TTC549 (cell line): ENCODE results near the gene ATXN2.
"Not testable (repeated sequence)": the region's sequence is repeated elsewhere in the genome, so short reads cannot be mapped to it uniquely, and the experiment has no call there.

Experiments used
- FAIRE-seq: peaks from 2 replicates; lab custom pipeline; 2012; peaks lifted over from hg19 to GRCh38; lab: Jason Lieb, UNC

Gene ATXN2

GRCh38 chr12:111494676-111495075 is 104.4 kb downstream of the ATXN2 start:
- FAIRE-seq: no peak

- FAIRE-seq: not testable (repeated sequence)
These were observed 106.1 kb downstream of the ATXN2 start for GRCh38 chr12:111492979-111493378.

GRCh38 chr12:111488798-111489197 is 110.3 kb downstream of the ATXN2 start:
- no peak for FAIRE-seq

DNA sequence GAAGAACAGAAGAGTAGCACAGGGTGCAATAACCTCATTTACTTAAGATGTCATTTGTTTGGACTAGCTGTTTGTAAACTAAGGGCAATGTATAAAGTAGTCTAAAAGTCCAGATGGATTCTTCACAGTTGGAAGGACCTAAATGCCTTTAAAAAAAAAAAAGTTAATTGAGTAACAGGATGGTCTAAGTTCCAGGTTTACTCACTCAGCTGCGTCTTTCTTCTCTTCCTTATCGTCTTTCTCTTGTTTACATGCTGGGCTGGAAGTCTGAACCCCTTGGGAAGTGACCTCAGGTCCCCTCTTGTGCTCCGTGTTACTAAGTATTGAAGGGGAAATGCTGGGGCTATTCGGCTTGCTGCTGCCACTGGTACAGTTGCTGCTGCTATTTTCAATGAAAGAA is 110.8 kb downstream of the ATXN2 start:
- FAIRE-seq: no peak

DNA sequence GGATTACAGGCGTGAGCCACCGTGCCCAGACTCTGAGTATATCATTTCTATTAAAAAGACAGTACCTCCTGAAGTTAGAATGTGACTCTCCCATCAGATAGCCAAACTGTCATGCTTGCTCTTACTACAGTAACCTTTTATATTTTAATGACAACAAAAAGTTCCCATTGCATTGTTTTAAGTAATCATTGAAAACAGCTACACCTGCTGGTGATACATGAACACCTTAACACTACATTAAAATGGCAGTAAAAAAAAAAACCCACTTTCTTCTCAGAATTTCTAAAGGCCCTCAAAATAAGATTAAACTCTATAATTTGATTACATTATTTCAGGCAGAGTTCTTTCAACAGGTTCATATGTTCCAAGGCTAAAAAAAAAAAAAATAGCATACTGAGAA is 116.7 kb downstream of the ATXN2 start:
- no peak for FAIRE-seq

DNA sequence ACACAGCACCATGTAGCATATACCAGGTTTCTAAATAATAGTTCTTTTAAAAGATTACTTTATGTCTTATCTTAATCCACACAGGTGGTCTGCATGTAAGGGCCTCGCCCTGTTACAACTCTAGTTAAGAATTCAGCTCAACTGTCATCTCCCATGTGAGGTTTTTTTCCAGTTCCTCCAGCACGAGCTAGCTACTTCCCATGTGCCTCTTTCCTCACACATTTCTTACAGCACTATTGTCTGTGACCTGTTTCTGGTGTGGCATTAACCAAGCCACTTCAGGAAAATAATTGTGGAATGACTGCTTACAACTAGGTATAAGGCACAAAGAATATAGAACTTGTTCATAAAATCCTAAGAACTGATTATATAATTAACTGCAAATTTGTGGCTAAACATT is 127.9 kb downstream of the ATXN2 start:
- FAIRE-seq: no peak

- no peak for FAIRE-seq
These were observed 129.7 kb downstream of the ATXN2 start for GRCh38 chr12:111469401-111469800.

GRCh38 chr12:111467857-111468241 is 131.3 kb downstream of the ATXN2 start:
- FAIRE-seq: no peak

DNA sequence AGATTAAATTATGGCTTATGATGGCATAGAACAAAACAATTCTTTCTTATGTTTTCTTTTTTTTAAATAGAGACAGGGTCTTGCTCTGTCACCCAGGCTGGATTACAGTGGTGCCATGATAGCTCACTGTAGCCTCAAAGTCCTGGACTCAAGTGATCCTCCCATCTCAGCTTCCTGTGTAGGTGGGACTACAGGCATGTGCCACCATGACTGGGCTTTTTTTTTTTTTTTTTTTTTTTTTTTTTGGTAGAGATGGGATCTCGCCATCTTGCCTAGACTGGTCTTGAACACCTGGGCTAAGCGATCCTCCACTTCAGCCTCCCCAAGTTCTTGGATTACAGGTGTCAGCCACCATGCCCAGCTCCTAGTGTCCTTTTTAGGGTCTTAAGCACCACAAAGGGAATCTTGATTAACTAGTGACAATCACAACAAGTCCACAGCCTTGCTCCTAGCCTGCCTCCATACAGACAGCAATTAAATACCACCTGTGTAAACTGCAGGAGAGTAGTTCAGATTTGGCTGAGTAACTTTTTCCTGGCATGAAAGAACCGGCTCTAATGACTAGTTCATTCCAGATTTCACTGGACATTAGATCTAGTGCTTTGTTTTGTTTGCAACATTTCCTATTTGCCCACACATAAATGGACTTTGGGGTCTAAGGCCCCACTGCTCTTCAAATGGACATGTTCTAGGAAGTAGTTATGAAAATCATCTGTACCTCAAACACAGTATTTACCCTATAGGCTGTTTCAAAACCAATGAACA is 131.8 kb downstream of the ATXN2 start:
- FAIRE-seq: no peak

- FAIRE-seq: no peak
These were observed 136.8 kb downstream of the ATXN2 start for GRCh38 chr12:111462210-111462769.

GRCh38 chr12:111460111-111460510 is 139.0 kb downstream of the ATXN2 start:
- FAIRE-seq: not testable (repeated sequence)

DNA sequence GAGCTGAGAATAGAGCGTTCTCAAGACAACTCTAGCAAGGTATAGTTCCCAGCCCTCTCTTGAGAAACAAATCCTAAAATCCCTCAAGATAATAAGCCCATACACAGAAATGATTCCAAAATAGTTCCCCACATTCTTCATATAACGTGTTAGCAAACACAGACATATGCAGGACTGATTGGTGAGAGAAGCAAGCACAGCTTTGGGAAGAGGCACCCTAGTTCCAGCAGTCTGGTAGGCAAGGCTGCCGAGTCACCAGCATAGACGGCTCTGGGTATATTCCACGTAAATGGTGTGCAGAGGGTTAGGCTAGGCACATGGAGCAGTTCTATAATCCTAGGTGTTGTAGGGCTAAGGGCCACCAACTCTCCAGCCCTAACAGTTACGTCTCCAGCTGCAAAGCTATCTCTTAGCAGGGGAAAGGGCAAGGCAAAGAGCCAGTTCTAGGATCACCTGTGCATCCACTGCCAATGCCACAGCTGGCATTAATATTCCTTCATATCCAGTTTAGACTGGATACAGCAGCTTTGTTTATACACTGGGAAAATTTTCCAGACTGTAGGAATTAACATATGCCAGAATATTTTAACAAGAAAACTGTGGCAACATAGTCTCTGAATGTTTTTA is 140.5 kb downstream of the ATXN2 start:
- FAIRE-seq: no peak

DNA sequence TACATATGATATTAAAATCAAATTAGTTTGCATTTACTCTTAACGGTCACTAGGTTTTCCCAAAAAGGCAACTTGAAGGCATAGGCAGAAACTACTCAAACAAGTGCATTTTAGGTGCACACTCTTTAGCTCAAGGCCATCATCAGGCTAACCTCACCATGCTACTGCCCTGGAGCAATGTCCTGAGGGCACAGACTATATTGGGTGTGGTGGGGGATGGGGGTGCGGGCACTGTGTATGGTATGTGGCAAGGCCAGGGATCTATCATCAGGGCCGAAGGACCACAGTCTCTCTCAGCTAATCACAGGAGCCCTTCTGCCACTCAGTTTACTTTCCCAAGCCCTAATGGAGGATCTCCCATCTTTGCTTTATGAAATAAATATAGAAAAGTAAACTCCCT is 141.5 kb downstream of the ATXN2 start:
- no peak for FAIRE-seq

DNA sequence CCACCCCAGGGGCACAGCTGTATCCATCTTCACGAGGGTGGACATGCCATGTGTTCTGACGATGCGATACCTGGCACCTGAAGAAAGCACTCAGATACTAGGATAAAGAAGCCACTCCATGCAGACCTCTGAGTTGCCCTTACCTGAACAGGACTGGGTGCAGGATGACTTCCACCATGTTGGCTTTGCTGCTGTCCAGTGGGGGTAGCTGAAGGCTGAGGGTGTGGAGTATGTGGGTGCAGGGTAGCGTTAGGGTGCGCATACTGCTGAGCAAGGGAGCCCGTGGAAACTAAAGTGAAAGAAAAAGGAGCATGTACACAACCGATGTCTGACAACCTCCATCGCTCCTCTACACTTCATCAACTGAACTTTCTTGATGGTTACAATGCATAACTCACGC is 142.0 kb downstream of the ATXN2 start:
- FAIRE-seq: no peak

- FAIRE-seq: no peak
These were observed 143.4 kb downstream of the ATXN2 start for GRCh38 chr12:111455448-111456320.

- no peak for FAIRE-seq
These were observed 144.2 kb downstream of the ATXN2 start for GRCh38 chr12:111454716-111455447.

DNA sequence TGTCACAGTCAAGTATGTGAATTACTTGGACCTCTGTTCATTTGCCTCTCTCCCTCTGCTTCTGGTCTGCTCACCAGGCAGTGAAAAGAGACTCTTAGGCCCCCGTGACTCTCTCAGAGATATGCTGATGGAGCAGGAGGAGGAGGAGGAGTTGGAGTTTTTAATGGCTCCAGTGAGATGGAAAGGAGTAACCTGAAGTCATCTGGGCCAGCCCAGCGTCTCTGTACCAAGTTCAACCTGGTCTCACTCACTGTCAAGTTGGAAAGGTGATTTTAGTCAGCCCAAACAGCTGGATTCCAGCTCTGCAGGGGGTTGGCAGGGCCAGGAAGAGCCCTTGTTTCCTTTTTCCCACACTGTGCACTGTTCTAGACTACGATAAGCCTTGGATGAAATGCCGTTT is 144.8 kb downstream of the ATXN2 start:
- FAIRE-seq: no peak

DNA sequence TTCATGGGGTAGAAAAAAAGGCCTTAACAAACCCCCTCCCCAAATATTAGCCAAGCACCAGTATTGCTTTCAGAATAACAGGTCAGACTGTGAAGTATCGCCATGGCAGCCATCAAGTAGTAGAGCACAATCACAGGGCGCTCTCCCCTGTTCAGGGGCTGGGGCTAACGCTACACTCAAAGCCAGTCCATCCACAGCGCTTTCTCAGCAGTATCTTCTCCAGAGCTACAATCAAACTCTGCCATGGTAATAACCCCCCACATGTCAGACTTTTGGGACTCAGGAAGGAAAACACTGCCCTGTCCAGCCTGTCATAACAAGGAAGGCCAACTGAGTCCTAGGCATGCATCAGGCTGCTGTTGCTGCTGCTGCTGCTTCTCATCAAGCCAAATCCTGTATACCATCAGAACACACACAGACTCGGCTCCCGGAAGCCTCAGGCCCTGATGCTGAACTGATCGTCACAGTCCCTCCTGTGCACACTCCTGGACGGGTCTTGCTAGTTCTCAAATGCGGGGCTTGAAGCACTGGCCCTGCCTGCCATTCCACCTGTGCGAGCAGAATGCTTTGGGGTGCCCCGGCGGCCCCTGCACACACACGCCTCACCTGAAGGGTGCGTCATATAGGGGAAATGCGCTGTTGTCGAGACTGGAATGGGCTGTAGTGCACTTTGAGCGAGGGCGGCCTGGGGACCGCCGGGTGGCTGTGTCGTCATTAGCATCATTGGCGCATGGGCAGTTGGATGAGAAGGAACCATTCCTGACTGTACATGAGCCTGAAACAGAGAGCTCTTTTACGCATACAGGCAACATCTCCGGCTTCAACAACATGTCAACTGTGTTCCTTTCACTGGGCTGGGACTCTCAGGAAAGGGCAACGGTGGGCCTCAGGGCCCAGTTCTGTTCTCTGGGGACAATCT is 145.8 kb downstream of the ATXN2 start:
- no peak for FAIRE-seq

DNA sequence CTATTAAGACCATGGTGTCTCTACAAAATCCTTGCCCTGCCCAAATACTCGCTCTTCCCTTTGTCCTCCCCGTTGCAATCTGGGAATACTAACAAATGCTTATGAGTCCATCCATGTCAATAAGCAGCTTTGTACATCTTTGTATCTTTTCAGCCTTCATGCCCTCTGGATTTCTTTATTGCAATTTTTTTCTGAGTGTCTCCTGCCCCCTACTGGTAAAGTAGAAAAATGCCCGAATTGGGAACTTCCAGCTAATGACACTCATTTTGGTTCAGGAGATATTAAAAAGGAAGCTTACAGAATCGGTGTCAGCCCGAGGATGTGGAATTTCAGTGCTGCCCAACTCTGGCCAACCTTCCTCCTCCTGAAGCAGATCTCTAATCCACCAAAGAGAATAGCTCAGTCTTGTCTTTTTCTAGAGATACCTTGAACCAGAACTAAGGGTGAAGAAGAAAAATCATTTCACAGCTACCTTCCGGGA is 147.4 kb downstream of the ATXN2 start:
- FAIRE-seq: no peak

DNA sequence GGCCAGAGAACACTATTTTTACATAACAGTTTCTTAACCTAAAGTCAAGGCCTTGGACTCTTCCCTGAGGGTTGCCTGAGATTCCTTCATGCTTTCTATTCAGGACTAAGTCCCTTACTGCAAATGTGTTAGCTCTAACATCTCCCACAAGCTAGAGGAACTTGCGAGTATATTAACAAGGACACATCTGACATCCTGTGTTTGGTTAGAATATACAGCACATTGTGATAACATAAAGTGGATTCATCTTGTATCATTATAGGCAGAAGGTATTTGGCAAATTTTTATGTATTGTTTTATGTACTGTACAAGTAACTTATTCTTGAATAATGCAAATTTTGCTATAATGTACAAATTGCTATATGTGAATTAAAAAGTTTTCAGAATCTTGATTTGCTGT is 147.9 kb downstream of the ATXN2 start:
- FAIRE-seq: no peak

- FAIRE-seq: no peak
These were observed 148.4 kb downstream of the ATXN2 start for GRCh38 chr12:111450676-111451075.
